Lung (tissue), 12 donors: Measurements from ENCODE around the gene SYNGR4. TPM values are rescaled to one million over a fixed set of nuclear protein-coding genes. Genes with fewer than 3 reads are reported as not detected.

Experiments
- ATAC-seq: fragments of 200-7000 bp; cut with Tn5 transposase; one replicate; pipeline ENCODE4 v1.9.1; 2020; ENCODE audit warnings: moderate number of reproducible peaks; ENCODE audit not compliant: insufficient read depth, low FRiP score
- DNase-seq, 3 donors: peaks; one replicate each; pipeline ENCODE4 v3.0.0-alpha.2; 2013 to 2017
- H3K27ac ChIP-seq, 2 donors: one replicate each; pipeline ENCODE4 v1.5.1; 2013; ENCODE audit warnings: mild to moderate bottlenecking in 2 of 2, moderate library complexity in 2 of 2, control low read depth in 1 of 2, inconsistent platforms in 1 of 2, low read depth in 1 of 2, low read length in 1 of 2
- H3K27me3 ChIP-seq, 3 donors: one replicate each; pipeline ENCODE4 v1.5.1; 2013; ENCODE audit warnings: low read length in 2 of 3; ENCODE audit not compliant: control insufficient read depth in 3 of 3, insufficient read depth in 3 of 3
- H3K36me3 ChIP-seq, 4 donors: one replicate each; pipeline ENCODE4 v1.5.1; 2013; ENCODE audit warnings: low read length in 4 of 4, mild to moderate bottlenecking in 1 of 4, moderate library complexity in 1 of 4; ENCODE audit not compliant: control insufficient read depth in 4 of 4, insufficient read depth in 4 of 4
- H3K4me1 ChIP-seq, 5 donors: one replicate each; pipeline ENCODE4 v1.5.1; 2013; ENCODE audit warnings: low read length in 5 of 5, mild to moderate bottlenecking in 2 of 5, moderate library complexity in 1 of 5; ENCODE audit not compliant: control insufficient read depth in 5 of 5, insufficient read depth in 5 of 5
- H3K4me3 ChIP-seq: one replicate; pipeline ENCODE4 v1.5.1; 2013; ENCODE audit warnings: mild to moderate bottlenecking, control low read depth, moderate library complexity
- H3K9ac ChIP-seq, 2 donors: one replicate each; pipeline ENCODE4 v1.5.1; 2013; ENCODE audit warnings: low read length in 2 of 2, control low read depth in 1 of 2; ENCODE audit not compliant: insufficient read depth in 1 of 2
- H3K9me3 ChIP-seq, 4 donors: one replicate each; pipeline ENCODE4 v1.5.1; 2013; ENCODE audit warnings: low read length in 3 of 4, mild to moderate bottlenecking in 1 of 4, moderate library complexity in 1 of 4; ENCODE audit not compliant: control insufficient read depth in 4 of 4, insufficient read depth in 3 of 4
- CTCF ChIP-seq: IDR thresholded peaks from 2 replicates; pipeline ENCODE4 v1.5.1; 2012; ENCODE audit warnings: mild to moderate bottlenecking; ENCODE audit errors: control extremely low read depth, extremely low read depth
- WGBS, 2 donors: extraction: QIAGEN DNeasy Blood & Tissue Kit; methylation state at CpG; one replicate each; pipeline ENCODE4 v1.1.7; 2013; 5-methylcytosine and 5-hydroxymethylcytosine counted together
- polyA plus RNA-seq, 2 donors: library from polyadenylated mRNA; stranded (reverse); fragments of 200-250 nt; gene quantifications; one replicate each; pipeline ENCODE4 v1.2.1, GENCODE V29; 2013
- total RNA-seq, 2 donors: library from RNA; depleted of rRNA in 1 of 2; stranded (reverse); fragments of >200 nt in 1 of 2; gene quantifications; one replicate each; pipeline ENCODE4 v1.2.1, GENCODE V29; 2014 to 2021
- donor health status: control.
- donor health status: control.
- donor health status: Bipolar disorder and iron deficiency.
- donor health status: healthy.
- donor health status: DM: yes; HTN: yes; CAD: no.

The SYNGR4 gene
- total and polyA plus RNA-seq, 4 donors, result not detected

- H3K4me3 ChIP-seq, result no peak overlapping the region
- H3K9ac ChIP-seq, result no peak overlapping the region
- H3K27me3 ChIP-seq, result peaks cover 0 to 49% (median 36%) of the 10 kb centered on the region in 3 donors
These were observed 30.9 kb downstream of the SYNGR4 start for GRCh38 chr19:48395170-48395455.

GRCh38 chr19:48395499-48395898 is 31.3 kb downstream of the SYNGR4 start:
- Histone ChIP-seq H3K27me3 (peaks cover 0 to 49% (median 36%) of the 10 kb centered on the region in 3 donors), H3K9ac (no peak overlapping the region), H3K4me1 (peaks cover 0 to 18% (median 9%) of the 10 kb centered on the region in 5 donors), H3K9me3 (peaks cover 0 to 2% (median 0%) of the 10 kb centered on the region in 4 donors), H3K4me3 (no peak overlapping the region), H3K36me3 (peaks cover 0 to 4% (median 0%) of the 10 kb centered on the region in 4 donors), H3K27ac (no peak overlapping the region)
- DNase-seq, result no peak
- no peak for ATAC-seq
- no peak for TF ChIP-seq CTCF
- 27 to 32% methylated on average over 8 to 9 of the region's 9 CpGs for WGBS, 2 donors

More at GRCh38 chr19:48395170-48395455, 30.9 kb downstream of the SYNGR4 start:
- Histone ChIP-seq H3K27ac (no peak overlapping the region), H3K36me3 (peaks cover 0 to 4% (median 0%) of the 10 kb centered on the region in 4 donors), H3K9me3 (peaks cover 0 to 2% (median 0%) of the 10 kb centered on the region in 4 donors), H3K4me1 (peaks cover 0 to 18% (median 9%) of the 10 kb centered on the region in 5 donors)
- ATAC-seq (no peak), DNase-seq (no peak)
- no peak for TF ChIP-seq CTCF
- 14 to 15% methylated on average over 6 of the region's 6 CpGs for WGBS, 2 donors

- H3K27me3 ChIP-seq, result peaks cover 0 to 49% (median 36%) of the 10 kb centered on the region in 3 donors
- no peak for ATAC-seq
- H3K27ac ChIP-seq, result no peak overlapping the region
- no peak overlapping the region for H3K9ac ChIP-seq
- no peaks in the 10 kb centered on the region for H3K36me3 ChIP-seq
- peaks cover 0 to 18% (median 9%) of the 10 kb centered on the region in 5 donors for H3K4me1 ChIP-seq
- peaks cover 0 to 2% (median 0%) of the 10 kb centered on the region in 4 donors for H3K9me3 ChIP-seq
- no peak overlapping the region for H3K4me3 ChIP-seq
- WGBS, 2 donors, result 56 to 58% methylated on average over 22 to 24 of the region's 24 CpGs
- DNase-seq, result no peak
- TF ChIP-seq CTCF, result no peak
These were observed 32.1 kb downstream of the SYNGR4 start for GRCh38 chr19:48396016-48396823.

- Histone ChIP-seq H3K4me1 (peaks cover 0 to 18% (median 9%) of the 10 kb centered on the region in 5 donors), H3K4me3 (no peak overlapping the region), H3K36me3 (no peaks in the 10 kb centered on the region), H3K9me3 (peaks cover 0 to 2% (median 0%) of the 10 kb centered on the region in 4 donors), H3K9ac (no peak overlapping the region), H3K27ac (no peak overlapping the region), H3K27me3 (peaks cover 0 to 49% (median 36%) of the 10 kb centered on the region in 3 donors)
- 31 to 45% methylated on average over 2 of the region's 2 CpGs for WGBS, 2 donors
- ATAC-seq (no peak), DNase-seq (no peak)
- TF ChIP-seq CTCF, result no peak
These were observed 32.6 kb downstream of the SYNGR4 start for GRCh38 chr19:48396824-48397176.
